Measurements from ENCODE around the gene CCNB2. TPM values are rescaled to one million over a fixed set of nuclear protein-coding genes. Genes with fewer than 3 reads are reported as not detected.

Gene CCNB2
- total and polyA plus RNA-seq, 2 donors (not counting 1 experiment from before 2014, with no cell fraction given), result 0.67 to 1.0 TPM

DNA sequence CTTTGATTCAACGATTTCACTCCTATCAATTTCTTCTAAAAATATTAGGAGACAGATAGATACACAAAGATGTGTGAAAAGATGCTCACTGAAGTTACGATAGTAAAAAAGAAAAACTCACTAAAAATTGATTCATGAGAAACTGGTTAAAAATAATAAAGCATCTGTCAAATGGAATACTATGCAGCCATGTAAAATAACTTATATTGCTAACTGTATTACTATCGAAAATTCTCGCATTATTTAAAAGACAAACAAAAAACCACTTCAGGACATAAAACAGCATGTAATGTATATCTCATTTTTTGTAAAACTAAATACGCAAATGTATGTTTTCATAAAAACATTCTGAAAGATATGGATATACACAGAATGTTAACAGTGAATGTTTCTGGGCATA is 68.2 kb downstream of the CCNB2 start:
- Histone ChIP-seq H3K4me1 (ENCODE audit: control insufficient read depth in 2 of 2, insufficient read depth in 2 of 2, low read length in 2 of 2) (no peaks in the 10 kb centered on the region), H3K4me3 (ENCODE audit: control extremely low read depth in 1 of 5, extremely low read depth in 1 of 5, insufficient read depth in 1 of 5, low read depth in 2 of 5, low read length in 4 of 5) (no peak overlapping the region), H3K36me3 (replicated peaks in 1 of 2; ENCODE audit: control extremely low read depth in 1 of 2, control insufficient read depth in 1 of 2, extremely low read depth in 1 of 2, insufficient read depth in 2 of 2, low read length in 1 of 2) (peaks cover 3 to 61% of the 10 kb centered on the region in 2 experiments), H2AFZ (ENCODE audit: insufficient read depth, low read depth, low read length, poor library complexity, severe bottlenecking) (no peak overlapping the region), H3K79me2 (ENCODE audit: control insufficient read depth, insufficient read depth, low read length) (no peaks in the 10 kb centered on the region), H3K9me3 (ENCODE audit: control extremely low read depth in 1 of 3, control insufficient read depth in 2 of 3, insufficient read depth in 1 of 3, low read length in 2 of 3) (peaks cover 0 to 4% (median 0%) of the 10 kb centered on the region in 3 donors), H3K4me2 (replicated peaks; ENCODE audit: low read depth, low read length, poor library complexity, severe bottlenecking) (no peak overlapping the region), H3K9ac (ENCODE audit: low read length) (no peak overlapping the region), H3K27ac (ENCODE audit: low read length in 2 of 2) (no peak overlapping the region), H3K27me3 (replicated peaks in 1 of 4; ENCODE audit: control extremely low read depth in 1 of 4, control insufficient read depth in 3 of 4, insufficient read depth in 4 of 4, low read length in 3 of 4) (no peaks in the 10 kb centered on the region), H4K20me1 (ENCODE audit: control insufficient read depth, insufficient read depth, low read length, poor library complexity, severe bottlenecking) (no peaks in the 10 kb centered on the region)
- no peak overlapping the region for H3K4me3 Mint-ChIP-seq
- CTCF ChIA-PET, result interaction anchor here (0.9 to 3.9 kb wide), 7 partner anchors 8 to 357 kb away, joined by 3 to 41 read pairs (median 13); no protein-coding TSS in a partner anchor
- H3K27ac Mint-ChIP-seq, result no peak overlapping the region
- ATAC-seq (ENCODE audit: low read depth), result no peak
- intact Hi-C loops (cut with micrococcal nuclease), result no loop called here
- no peak for TF ChIP-seq EZH2 (IDR thresholded peaks at IDR 0.05; ENCODE audit: borderline replicate concordance, insufficient read depth, low read depth, low read length, poor library complexity, severe bottlenecking)
- TF ChIP-seq, protein P1, sequence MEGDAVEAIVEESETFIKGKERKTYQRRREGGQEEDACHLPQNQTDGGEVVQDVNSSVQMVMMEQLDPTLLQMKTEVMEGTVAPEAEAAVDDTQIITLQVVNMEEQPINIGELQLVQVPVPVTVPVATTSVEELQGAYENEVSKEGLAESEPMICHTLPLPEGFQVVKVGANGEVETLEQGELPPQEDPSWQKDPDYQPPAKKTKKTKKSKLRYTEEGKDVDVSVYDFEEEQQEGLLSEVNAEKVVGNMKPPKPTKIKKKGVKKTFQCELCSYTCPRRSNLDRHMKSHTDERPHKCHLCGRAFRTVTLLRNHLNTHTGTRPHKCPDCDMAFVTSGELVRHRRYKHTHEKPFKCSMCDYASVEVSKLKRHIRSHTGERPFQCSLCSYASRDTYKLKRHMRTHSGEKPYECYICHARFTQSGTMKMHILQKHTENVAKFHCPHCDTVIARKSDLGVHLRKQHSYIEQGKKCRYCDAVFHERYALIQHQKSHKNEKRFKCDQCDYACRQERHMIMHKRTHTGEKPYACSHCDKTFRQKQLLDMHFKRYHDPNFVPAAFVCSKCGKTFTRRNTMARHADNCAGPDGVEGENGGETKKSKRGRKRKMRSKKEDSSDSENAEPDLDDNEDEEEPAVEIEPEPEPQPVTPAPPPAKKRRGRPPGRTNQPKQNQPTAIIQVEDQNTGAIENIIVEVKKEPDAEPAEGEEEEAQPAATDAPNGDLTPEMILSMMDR (IDR thresholded peaks at IDR 0.05), result no peak
- no CpG with 5 or more reads among the region's 5 CpGs for WGBS (ENCODE audit: insufficient coverage)
- DNase-seq, result no peak
- no peaks in the 10 kb centered on the region for H3K27me3 Mint-ChIP-seq
- H3K4me1 Mint-ChIP-seq, result peaks cover 7% of the 10 kb centered on the region
- no peaks in the 10 kb centered on the region for H3K9me3 Mint-ChIP-seq (ENCODE audit: insufficient read depth)
- POLR2A ChIA-PET, result no interaction called here

DNA sequence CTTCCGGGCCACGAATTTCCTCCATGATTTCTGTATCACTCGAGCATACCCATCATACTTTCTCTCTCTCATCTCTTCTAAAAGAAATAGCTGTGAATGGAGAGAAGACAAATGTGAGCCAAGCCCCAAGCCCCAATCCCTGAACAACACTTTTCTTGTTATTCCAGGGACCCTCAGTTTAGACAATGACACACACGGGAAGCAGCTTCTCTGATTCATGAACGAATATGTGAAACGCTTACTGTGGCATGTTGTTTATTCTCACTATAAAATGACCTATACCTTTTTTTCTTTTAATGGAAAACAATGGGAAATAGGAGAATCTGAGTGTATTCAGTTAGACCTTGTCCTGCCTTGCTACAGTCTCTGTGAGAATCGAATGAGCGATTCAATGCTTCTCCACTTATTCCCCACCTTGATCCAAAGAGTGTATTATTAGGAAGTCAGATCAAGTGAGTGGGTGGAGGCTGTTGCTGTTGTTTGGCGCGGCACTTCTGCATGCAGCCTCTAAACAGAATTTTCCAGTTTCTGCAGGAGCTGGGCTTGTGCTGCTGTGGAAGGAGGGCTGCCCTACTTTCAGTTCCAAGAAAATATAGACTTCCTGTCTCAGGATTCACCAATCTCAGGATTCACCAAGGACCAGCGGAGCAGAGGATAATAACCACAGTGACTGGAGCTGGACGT is 69.3 kb downstream of the CCNB2 start:
- H3K4me2 ChIP-seq (replicated peaks; ENCODE audit: low read depth, low read length, poor library complexity, severe bottlenecking), result no peak overlapping the region
- TF ChIP-seq, protein P1 (IDR thresholded peaks at IDR 0.05), result no peak
- no peak for TF ChIP-seq EZH2 (IDR thresholded peaks at IDR 0.05; ENCODE audit: borderline replicate concordance, insufficient read depth, low read depth, low read length, poor library complexity, severe bottlenecking)
- H3K4me3 ChIP-seq (ENCODE audit: control extremely low read depth in 1 of 5, extremely low read depth in 1 of 5, insufficient read depth in 1 of 5, low read depth in 2 of 5, low read length in 4 of 5), result no peak overlapping the region
- no peak overlapping the region for H2AFZ ChIP-seq (ENCODE audit: insufficient read depth, low read depth, low read length, poor library complexity, severe bottlenecking)
- DNase-seq, result no peak
- no peak overlapping the region for H3K4me3 Mint-ChIP-seq
- peaks cover 3 to 59% of the 10 kb centered on the region in 2 experiments for H3K36me3 ChIP-seq (replicated peaks in 1 of 2; ENCODE audit: control extremely low read depth in 1 of 2, control insufficient read depth in 1 of 2, extremely low read depth in 1 of 2, insufficient read depth in 2 of 2, low read length in 1 of 2)
- H3K79me2 ChIP-seq (ENCODE audit: control insufficient read depth, insufficient read depth, low read length), result no peaks in the 10 kb centered on the region
- ChIA-PET CTCF (interaction anchor here (0.9 to 3.1 kb wide), 17 partner anchors 9 to 355 kb away, joined by 3 to 47 read pairs (median 5); no protein-coding TSS in a partner anchor), POLR2A (no interaction called here)
- no peaks in the 10 kb centered on the region for H3K27me3 ChIP-seq (replicated peaks in 1 of 4; ENCODE audit: control extremely low read depth in 1 of 4, control insufficient read depth in 3 of 4, insufficient read depth in 4 of 4, low read length in 3 of 4)
- no peaks in the 10 kb centered on the region for H3K27me3 Mint-ChIP-seq
- peaks cover 7% of the 10 kb centered on the region for H3K4me1 Mint-ChIP-seq
- H3K9me3 ChIP-seq (ENCODE audit: control extremely low read depth in 1 of 3, control insufficient read depth in 2 of 3, insufficient read depth in 1 of 3, low read length in 2 of 3), result peaks cover 0 to 4% (median 0%) of the 10 kb centered on the region in 3 donors
- no peak overlapping the region for H3K9ac ChIP-seq (ENCODE audit: low read length)
- no peak for ATAC-seq (ENCODE audit: low read depth)
- H3K27ac ChIP-seq (ENCODE audit: low read length in 2 of 2), result no peak overlapping the region
- no peak overlapping the region for H3K27ac Mint-ChIP-seq
- H3K9me3 Mint-ChIP-seq (ENCODE audit: insufficient read depth), result no peaks in the 10 kb centered on the region
- intact Hi-C loops (cut with micrococcal nuclease), result loop anchor here (1.0 to 2.0 kb wide), 2 partner anchors 239 to 355 kb away; no protein-coding TSS in a partner anchor
- 80% methylated on average over 1 of the region's 12 CpGs for WGBS (ENCODE audit: insufficient coverage)
- H3K4me1 ChIP-seq (ENCODE audit: control insufficient read depth in 2 of 2, insufficient read depth in 2 of 2, low read length in 2 of 2), result no peaks in the 10 kb centered on the region
- H4K20me1 ChIP-seq (ENCODE audit: control insufficient read depth, insufficient read depth, low read length, poor library complexity, severe bottlenecking), result no peaks in the 10 kb centered on the region

All from B cell (primary cell).